GOT3 (cell line): Measurements from ENCODE around the gene GDPD2.
"Not testable (repeated sequence)": the region's sequence is repeated elsewhere in the genome, so short reads cannot be mapped to it uniquely, and the experiment has no call there.

Experiments
- DNase-seq: peaks from one replicate; lab custom pipeline; 2025; ENCODE audit warnings: mixed read lengths; lab: John Stamatoyannopoulos, UW

Gene GDPD2

GRCh38 chrX:70422851-70423341, at the start of gene GDPD2:
Gene GDPD2 (plus strand): TSS chrX:70423314. CDS start chrX:70424985, 1,671 bp downstream.
- no peak for DNase-seq

- DNase-seq: no peak
Observed at GRCh38 chrX:70386235-70386634, 36.9 kb upstream of the GDPD2 start.

DNA sequence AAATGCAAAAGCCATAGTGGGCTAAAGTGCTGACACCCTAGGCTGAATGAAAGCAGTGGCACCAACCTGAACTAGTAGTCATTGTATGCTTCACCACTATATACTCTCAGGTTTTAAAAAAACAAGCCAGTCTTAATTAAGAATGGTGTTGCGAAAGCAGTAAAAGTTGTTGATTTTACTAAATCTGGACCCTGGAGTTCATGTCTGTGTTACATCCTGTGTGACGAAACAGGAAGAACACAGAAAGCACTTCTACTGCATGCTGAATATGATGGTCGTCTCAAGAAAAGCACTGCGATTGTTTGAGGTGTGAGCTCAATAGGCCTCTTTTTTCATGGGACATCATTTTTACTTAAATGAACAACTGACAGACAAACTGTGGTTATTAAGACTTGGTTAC, 24.2 kb upstream of the GDPD2 start:
- DNase-seq: no peak

DNA sequence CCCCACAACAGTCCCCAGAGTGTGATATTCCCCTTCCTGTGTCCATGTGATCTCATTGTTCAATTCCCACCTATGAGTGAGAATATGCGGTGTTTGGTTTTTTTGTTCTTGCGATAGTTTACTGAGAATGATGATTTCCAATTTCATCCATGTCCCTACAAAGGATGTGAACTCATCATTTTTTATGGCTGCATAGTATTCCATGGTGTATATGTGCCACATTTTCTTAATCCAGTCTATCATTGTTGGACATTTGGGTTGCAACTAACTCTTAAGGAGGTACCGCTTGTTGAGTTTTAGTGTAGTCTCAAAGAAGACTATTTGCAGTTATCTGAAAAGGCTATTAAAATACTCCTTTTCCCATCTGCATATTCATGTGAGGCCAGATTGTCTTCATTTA, 22.9 kb upstream of the GDPD2 start:
- DNase-seq: not testable (repeated sequence)

DNA sequence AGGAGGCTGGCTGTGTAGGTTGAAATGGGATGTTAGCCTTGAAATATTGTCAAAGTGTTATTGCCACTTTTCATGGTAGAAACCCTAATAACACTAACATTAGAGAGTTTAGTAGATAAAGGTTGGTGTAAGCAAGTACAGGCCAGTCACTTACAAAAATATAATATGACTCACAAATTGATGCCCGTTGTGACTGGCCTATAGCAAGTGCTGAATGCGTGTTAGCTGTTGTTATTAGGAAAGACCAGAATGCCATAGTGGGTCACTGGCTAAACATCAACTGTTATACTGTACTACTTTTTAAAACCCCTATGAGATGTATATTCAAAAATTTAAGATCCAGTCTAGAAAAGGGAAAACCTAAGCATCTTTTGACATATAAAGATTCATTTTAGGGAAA, 20.4 kb upstream of the GDPD2 start:
- DNase-seq: no peak

GRCh38 chrX:70405003-70405402, 18.1 kb upstream of the GDPD2 start:
- DNase-seq: no peak

GRCh38 chrX:70410921-70411320, 12.2 kb upstream of the GDPD2 start:
- DNase-seq: no peak

- no peak for DNase-seq
Observed at GRCh38 chrX:70411475-70411874, 11.6 kb upstream of the GDPD2 start.

DNA sequence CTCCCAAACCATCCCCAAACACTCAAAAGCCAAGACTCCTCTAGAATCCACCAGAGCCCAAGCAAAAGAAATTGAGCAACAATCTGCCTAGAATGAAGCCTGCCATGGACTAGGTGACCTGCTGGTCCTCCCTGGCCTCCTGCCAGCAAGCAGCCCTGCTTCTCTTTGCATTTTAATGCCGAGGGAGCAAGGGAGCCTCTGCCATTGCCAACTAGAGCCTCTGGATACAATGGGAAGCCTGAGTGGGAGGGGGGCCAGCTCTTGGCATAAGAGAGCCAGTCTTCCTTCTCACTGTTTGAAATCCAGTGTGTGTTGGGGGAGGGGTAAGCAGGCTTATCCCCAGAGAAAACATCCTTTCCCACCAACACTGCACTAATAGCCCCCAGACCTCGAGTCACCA, 1.5 kb upstream of the GDPD2 start:
- no peak for DNase-seq

DNA sequence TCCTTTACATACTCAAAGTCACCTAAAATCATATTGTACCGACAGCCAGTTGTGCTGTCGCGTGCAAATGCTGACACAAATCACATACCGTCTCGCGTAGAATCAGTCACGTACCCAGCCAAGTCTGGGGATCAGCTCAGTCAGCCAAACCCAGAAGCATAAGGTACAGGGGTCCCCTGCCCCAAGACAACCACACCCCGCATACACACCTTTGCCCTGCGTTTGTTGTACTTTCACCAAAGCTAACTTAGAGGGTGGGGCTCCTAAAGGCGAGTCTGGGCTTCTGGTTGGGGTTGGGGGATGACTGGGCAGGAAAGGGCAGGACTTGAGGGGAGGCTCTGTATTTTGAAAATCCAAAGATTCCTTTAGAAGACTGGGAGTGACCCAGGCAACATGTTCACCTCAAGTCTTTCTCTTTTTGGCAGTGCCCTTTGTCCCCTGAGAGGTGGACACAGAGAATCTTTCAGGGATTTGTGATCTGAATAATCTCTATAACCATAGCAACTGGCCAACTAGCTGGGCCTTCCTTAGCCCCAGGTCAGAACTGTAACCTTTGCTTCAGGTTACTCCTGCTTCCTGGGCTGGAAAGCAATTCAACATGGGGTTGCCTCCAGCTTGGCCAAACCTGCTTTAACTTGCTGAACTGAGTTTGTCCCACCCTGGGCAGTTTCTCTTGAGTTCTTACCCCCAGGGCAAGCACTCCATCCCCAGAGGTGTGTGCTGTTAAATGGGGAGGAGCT, 992 bp downstream of the GDPD2 start:
- DNase-seq: no peak

GRCh38 chrX:70424801-70425200, 1.7 kb downstream of the GDPD2 start:
- no peak for DNase-seq

DNA sequence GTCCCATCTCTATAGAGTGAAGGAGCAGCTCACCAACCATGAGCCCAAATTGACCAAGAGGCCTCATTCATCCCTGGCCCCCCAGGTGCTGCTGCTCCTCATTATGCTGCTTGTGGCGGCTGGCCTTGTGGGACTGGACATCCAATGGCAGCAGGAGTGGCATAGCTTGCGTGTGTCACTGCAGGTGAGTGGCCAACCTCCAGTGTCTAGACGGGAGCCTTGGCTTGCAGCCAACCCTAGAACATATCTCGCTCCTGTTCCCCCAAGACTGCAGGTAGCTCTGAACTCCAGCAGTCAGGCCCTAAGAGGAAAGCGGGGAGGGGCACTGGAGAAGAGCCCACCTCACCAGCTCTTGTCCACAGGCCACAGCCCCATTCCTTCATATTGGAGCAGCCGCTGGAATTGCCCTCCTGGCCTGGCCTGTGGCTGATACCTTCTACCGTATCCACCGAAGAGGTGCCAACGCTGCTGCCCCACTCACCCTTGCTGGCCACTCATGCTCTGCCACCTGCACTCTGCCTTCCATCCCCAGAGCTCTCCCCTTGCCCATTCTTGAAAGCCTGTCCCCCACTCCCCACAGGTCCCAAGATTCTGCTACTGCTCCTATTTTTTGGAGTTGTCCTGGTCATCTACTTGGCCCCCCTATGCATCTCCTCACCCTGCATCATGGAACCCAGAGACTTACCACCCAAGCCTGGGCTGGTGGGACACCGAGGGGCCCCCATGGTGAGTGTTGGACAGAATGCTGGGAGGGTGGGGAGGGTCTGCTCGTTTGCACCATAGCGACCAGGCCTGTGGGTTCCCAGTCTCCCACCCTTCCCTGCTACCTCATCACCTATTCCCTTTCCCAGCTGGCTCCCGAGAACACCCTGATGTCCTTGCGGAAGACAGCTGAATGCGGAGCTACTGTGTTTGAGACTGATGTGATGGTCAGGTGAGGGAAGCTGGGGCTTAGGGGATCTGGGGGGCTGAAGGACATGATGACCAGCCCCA, 3.5 kb downstream of the GDPD2 start:
- DNase-seq: no peak

DNA sequence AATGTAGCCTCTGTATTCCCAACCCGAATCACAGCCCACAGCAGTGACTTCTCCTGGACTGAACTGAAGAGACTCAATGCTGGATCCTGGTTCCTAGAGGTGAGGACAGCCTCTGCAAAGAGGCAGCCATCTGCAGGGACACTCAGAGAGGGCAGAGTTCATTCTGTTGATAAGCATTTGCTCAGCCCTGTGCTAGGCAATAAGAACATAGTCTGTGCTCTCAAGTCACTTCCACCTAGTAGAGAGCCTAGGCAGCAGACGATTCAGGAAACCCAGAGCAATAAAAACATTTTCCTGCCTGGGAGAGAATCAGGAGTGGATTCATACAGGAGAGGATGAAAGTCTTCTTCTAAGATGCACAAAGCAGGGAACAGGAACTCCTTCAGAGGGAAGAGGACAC, 4.3 kb downstream of the GDPD2 start:
- no peak for DNase-seq

- DNase-seq: no peak
Observed at GRCh38 chrX:70429759-70430158, 6.6 kb downstream of the GDPD2 start.

- DNase-seq: no peak
Observed at GRCh38 chrX:70432936-70433847, 10.1 kb downstream of the GDPD2 start.

DNA sequence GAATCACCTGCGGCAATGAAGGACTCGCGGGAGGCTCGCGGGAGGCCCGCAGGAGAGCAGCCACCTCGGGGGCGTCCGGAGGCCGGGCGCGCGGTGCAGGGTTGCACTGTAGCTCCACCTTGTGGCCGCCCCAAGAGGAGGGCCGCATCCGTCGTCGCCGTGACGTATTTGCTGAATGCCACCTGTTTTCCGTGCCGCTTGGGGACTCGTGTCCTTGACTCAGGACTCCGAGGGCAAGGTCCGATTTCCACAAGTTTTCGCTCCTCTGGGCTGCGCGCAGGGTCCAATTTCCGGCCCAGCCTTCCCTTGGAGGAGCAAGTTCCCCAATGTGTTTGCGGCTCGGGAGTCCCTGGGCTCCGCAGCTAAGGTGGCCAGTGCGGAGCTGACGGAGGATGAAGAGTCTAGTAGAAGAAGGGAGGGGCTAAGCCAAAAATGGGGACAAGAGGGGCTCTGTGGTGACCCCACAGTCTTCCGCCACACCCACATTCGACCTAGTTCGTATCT, 10.8 kb downstream of the GDPD2 start:
- no peak for DNase-seq

DNA sequence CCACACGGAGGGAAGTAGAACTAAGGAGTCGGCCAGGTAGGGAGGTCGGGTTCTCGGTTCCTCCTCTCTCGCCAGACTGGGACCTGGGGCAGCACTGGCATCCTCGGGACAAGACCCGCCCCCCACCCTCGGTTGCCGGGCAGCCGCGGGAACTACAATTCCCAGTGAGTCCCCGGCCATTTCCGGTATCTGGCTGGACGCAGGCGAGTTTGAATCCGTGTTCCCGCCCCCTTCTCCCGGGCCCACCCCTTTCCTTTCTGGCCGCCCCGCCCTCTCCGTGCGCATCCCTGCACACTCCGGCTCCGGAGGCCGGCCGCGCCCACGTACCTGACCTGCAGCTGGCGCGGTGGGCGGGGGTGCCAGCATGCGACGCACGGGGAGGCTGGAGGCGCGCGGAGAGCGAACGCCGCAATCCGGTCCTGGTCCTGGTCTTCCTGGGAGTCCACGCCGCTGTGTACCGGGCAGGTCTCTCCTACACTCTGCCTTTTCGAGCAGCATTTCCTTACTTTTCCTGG, 11.3 kb downstream of the GDPD2 start:
- no peak for DNase-seq

- no peak for DNase-seq
Observed at GRCh38 chrX:70434914-70435586, 11.9 kb downstream of the GDPD2 start.

DNA sequence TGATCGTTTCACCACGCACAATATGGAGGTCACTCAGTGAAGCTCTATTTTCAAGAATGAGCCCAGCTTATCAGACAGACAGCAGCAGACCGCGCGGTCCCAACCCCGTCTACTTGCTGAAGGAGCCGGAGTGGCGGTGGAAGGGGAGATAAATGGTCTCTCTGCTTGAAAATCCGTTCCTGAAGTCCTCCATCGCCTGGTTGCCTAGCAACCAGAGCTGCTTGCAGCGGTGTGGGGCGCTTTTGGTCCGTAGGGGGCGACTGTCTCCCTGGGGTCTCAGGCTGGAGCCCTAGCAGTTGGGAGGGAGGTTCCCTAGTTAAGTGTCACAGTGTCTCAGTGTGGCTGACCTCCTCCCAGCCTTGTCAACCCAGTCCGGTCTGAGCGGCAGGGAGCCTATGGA, 13.2 kb downstream of the GDPD2 start:
- DNase-seq: no peak

GRCh38 chrX:70437011-70437410, 13.9 kb downstream of the GDPD2 start:
- no peak for DNase-seq
